Activated T-cell treated with anti-CD3 and anti-CD28 coated beads, Interleukin-2, amount 50 U/mL, for 72 hours (primary cell): ENCODE data around the gene FHIT. TPM values are rescaled to one million over a fixed set of nuclear protein-coding genes. Genes with fewer than 3 reads are reported as not detected.
A peak's percentile ranks its signal among the peaks of the same experiment; 100 is the strongest.

Source experiments
- ATAC-seq, 2 donors: fragments of 150-1000 bp; cut with Tn5 transposase; replicated peaks in 1 of 2; 2 replicates each; pipeline ENCODE4 v1.10.0; 2021; ENCODE audit warnings: moderate library complexity in 2 of 2, mild to moderate bottlenecking in 1 of 2
- DNase-seq, 2 donors: peaks; one replicate each; pipeline ENCODE4 v3.0.0; 2021 to 2022; ENCODE audit warnings: mixed read lengths in 1 of 2
- H3K27ac Mint-ChIP-seq: one replicate; pipeline ENCODE4 v1.8.0; 2022; ENCODE audit warnings: mild to moderate bottlenecking, moderate library complexity, mixed read lengths
- H3K27me3 Mint-ChIP-seq: one replicate; pipeline ENCODE4 v1.8.0; 2022; ENCODE audit warnings: low read depth, mixed read lengths
- H3K36me3 Mint-ChIP-seq, 2 donors: one replicate each; pipeline ENCODE4 v1.8.0; 2022; ENCODE audit warnings: mixed read lengths in 2 of 2, mild to moderate bottlenecking in 1 of 2; ENCODE audit not compliant: insufficient read depth in 2 of 2
- H3K4me1 Mint-ChIP-seq: one replicate; pipeline ENCODE4 v1.8.0; 2022; ENCODE audit warnings: low read depth, mixed read lengths
- H3K4me3 Mint-ChIP-seq, 2 donors: one replicate each; pipeline ENCODE4 v1.8.0; 2022; ENCODE audit warnings: mild to moderate bottlenecking in 2 of 2, mixed read lengths in 2 of 2, moderate library complexity in 2 of 2
- H3K9me3 Mint-ChIP-seq, 2 donors: one replicate each; pipeline ENCODE4 v1.8.0; 2022; ENCODE audit warnings: mixed read lengths in 2 of 2
- total RNA-seq, 2 donors: library from RNA; stranded (reverse); gene quantifications; one replicate each; pipeline ENCODE4 v1.2.3, GENCODE V29; 2022

Gene FHIT
- total RNA-seq, 2 donors from 2014 or later: 48.2 to 54.9 TPM

DNA sequence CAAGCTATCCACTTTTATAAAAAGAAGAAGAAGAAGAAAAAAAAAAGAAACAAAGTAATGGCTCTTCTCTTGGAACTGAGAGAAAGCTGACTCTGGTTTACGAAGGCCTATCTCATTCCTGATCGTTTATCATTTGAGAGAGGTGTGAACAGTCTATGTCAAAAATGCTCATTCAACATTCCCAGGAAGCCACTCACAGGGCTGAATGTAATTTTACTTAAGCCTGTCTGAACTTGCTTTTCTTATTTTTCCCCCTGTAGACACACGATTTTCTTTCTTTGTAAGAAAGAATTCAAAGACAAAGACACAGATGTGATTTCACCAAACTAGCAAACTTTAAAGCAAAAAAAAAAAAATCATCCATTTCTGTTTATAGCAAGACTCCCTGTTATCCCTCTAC lies 805.8 kb downstream of the FHIT start:
- H3K27me3 Mint-ChIP-seq: no peaks in the 10 kb centered on the region
- no peak overlapping the region for H3K4me3 Mint-ChIP-seq
- ATAC-seq (no peak), DNase-seq (no peak)
- peaks cover 0 to 3% of the 10 kb centered on the region in 2 donors for H3K36me3 Mint-ChIP-seq
- H3K27ac Mint-ChIP-seq: no peak overlapping the region
- peaks cover 0 to 2% of the 10 kb centered on the region in 2 donors for H3K9me3 Mint-ChIP-seq
- H3K4me1 Mint-ChIP-seq: peaks cover 5% of the 10 kb centered on the region

DNA sequence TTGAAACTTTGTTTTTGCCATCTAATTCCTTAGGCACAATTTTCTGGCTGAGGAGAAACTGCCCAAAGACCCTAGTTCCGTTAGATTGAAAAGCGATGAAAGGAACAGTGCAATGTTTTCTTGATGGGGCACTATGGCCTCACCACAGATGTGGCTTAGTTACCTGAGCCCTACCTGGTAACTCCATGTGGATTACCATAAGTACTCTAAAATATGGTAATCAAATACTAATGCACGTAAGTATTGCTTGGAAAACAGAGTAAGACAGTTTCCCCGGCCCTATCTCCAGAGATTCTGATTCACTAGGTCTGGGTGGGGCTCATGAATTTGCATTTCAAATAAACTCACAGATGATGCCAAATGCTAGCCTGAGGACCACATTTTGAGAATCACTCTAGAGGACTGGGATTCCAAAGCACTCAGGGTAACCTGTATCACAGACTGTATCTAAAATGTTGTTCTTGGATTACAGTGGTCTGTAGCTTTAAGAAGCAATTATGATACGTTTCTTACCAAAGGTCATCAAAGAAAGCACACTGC lies 806.3 kb downstream of the FHIT start:
- Mint-ChIP-seq H3K4me3 (no peak overlapping the region), H3K27ac (no peak overlapping the region), H3K36me3 (peaks cover 0 to 3% of the 10 kb centered on the region in 2 donors), H3K4me1 (peaks cover 5% of the 10 kb centered on the region), H3K9me3 (peaks cover 2% of the 10 kb centered on the region in 2 donors), H3K27me3 (no peaks in the 10 kb centered on the region)
- ATAC-seq: no peak
- DNase-seq: no peak

DNA sequence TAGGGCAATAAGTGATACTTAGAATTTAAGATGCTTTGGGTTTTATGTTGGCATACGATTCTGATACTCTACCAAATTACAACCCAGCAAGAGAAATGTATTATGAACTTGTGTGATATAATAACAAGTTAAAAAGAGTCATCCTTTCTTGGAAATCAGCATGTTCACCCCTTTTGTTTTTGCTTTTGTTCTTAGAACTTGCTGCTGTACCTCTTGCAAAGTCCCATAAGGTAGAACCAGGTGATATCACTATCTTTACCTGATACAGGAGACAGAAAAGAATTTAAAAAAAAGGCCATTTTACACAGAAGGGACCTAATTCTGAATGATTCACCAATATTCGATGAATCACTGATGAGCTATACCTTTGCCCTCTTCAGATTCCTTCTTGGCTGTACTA lies 810.4 kb downstream of the FHIT start:
- H3K9me3 Mint-ChIP-seq: peaks cover 3 to 5% of the 10 kb centered on the region in 2 donors
- H3K27ac Mint-ChIP-seq: no peak overlapping the region
- ATAC-seq (no peak), DNase-seq (no peak)
- no peak overlapping the region for H3K4me3 Mint-ChIP-seq
- H3K36me3 Mint-ChIP-seq: peaks cover 0 to 4% of the 10 kb centered on the region in 2 donors
- H3K27me3 Mint-ChIP-seq: no peaks in the 10 kb centered on the region
- H3K4me1 Mint-ChIP-seq: peaks cover 5% of the 10 kb centered on the region

DNA sequence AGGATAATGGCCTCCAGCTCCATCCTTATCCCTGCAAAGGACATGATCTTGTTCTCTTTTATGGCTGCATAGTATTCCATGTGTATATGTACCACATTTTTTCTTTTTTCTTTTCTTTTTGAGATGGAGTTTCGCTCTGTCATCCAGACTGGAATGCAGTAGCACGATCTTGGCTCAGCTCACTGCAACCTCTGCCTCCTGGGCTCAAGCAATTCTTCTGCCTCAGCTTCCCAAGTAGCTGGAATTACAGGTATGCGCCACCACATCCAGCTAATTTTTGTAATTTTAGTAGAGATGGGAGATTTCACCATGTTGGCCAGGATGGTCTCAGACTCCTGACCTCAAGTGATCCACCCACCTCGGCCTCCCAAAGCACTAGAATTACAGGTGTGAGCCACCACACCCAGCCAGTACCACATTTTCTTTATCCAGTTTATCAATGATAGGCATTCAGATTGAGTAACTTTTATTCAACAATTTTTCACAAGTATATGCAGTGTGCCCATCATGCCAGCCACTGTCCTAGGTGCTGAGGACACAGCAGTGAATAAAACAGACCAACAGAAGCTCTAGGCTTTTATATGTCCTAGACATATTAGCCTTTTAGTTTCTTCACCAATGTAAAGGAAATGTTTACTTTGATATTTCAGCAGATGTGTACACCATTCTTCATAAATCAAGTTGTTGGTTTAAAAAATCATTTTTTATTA lies 815.2 kb downstream of the FHIT start:
- Mint-ChIP-seq H3K27me3 (no peaks in the 10 kb centered on the region), H3K9me3 (peaks cover 1 to 7% of the 10 kb centered on the region in 2 donors), H3K36me3 (peaks cover 0 to 1% of the 10 kb centered on the region in 2 donors), H3K27ac (no peak overlapping the region), H3K4me1 (peaks cover 6% of the 10 kb centered on the region), H3K4me3 (no peak overlapping the region)
- ATAC-seq: no peak
- no peak for DNase-seq

DNA sequence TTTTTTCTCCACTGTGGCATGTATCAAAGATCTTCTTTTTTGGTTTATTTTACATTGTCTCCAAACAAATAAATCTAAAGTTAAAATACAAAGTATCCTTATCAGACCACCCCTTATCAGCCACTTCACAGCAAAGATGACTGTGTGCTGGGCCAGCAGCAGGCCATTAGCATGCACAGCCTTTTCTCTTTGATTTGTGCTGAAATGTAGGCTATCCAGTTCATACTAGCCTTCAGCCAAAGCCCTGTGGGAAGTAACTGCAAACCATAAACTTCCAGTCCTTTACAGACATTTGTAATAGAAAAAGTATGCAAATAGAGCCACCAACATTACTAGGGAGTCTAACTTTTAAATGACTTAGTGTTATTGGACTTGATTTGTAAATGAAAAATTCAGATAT lies 816.3 kb downstream of the FHIT start:
- Mint-ChIP-seq H3K9me3 (peaks cover 1 to 5% of the 10 kb centered on the region in 2 donors), H3K27me3 (no peaks in the 10 kb centered on the region), H3K27ac (no peak overlapping the region), H3K4me3 (no peak overlapping the region), H3K36me3 (peaks cover 0 to 1% of the 10 kb centered on the region in 2 donors), H3K4me1 (peaks cover 15% of the 10 kb centered on the region)
- ATAC-seq (no peak), DNase-seq (no peak)

DNA sequence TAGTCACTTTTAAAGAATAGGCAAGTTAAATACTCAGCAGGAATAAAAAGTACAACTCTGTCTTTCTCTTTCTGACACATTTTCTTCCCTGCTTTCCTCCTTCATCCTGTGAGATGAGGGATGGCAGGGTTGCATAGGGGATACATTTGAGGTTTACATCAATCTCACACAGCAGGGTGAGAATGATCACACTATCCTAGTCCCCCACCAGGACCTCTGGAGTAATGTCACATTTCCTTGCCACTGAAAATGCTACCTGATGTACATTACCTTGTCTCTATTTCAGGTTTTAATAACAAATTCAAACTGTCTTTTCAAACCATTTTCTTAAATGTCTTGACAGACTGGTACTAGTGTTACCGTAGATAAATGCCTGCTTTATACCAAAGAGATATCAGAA lies 816.9 kb downstream of the FHIT start:
- H3K4me3 Mint-ChIP-seq: no peak overlapping the region

DNA sequence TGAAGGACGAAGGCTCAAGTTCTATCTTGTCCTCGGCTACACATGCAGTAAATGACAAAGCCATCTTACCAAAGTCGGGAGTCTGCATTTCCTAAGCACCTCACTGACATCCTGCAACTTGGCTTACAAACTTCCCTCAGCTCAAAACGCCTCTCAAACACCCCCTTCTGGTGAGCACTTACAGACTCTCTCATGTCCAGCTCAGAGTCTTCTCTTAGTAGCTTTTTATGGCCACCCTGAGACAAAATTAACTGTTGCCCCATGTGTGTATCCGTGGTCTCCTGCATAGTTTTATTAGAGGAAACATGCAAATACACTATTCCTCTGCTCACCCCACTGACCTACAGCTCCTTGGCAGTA lies 819.7 kb downstream of the FHIT start:
- Mint-ChIP-seq H3K4me1 (peaks cover 26% of the 10 kb centered on the region), H3K27ac (no peak overlapping the region), H3K36me3 (no peaks in the 10 kb centered on the region), H3K27me3 (no peaks in the 10 kb centered on the region), H3K9me3 (peaks cover 1 to 3% of the 10 kb centered on the region in 2 donors), H3K4me3 (no peak overlapping the region)
- DNase-seq: no peak
- ATAC-seq: no peak

More for the DNA sequence above, 816.9 kb downstream of the FHIT start:
- Mint-ChIP-seq H3K9me3 (peaks cover 0 to 3% of the 10 kb centered on the region in 2 donors), H3K27ac (no peak overlapping the region), H3K27me3 (no peaks in the 10 kb centered on the region), H3K36me3 (peaks cover 0 to 1% of the 10 kb centered on the region in 2 donors), H3K4me1 (peaks cover 21% of the 10 kb centered on the region)
- ATAC-seq (no peak), DNase-seq (no peak)

DNA sequence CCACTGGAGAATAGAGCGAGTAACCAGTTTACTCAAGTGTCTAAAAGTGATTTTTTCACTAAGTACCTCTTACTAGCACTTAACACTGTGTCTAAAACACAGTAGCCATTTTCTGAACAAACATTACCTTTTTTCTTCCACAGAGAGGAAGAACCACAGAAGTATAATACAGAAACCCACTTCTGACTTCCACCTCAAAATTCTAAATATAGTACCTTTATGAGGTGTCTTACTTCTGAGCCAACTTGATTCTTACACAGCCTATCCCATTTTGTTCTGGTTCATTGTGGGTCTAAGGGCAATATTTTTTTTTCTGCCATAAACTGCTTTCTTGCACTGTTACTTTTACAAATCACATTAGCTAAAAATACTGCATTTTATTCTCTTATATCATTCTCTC lies 821.0 kb downstream of the FHIT start:
- Mint-ChIP-seq H3K27me3 (no peaks in the 10 kb centered on the region), H3K4me1 (peaks cover 26% of the 10 kb centered on the region), H3K9me3 (peaks cover 0 to 1% of the 10 kb centered on the region in 2 donors), H3K4me3 (no peak overlapping the region), H3K36me3 (no peaks in the 10 kb centered on the region), H3K27ac (no peak overlapping the region)
- DNase-seq (no peak), ATAC-seq (peak; percentile 58 to 62)

DNA sequence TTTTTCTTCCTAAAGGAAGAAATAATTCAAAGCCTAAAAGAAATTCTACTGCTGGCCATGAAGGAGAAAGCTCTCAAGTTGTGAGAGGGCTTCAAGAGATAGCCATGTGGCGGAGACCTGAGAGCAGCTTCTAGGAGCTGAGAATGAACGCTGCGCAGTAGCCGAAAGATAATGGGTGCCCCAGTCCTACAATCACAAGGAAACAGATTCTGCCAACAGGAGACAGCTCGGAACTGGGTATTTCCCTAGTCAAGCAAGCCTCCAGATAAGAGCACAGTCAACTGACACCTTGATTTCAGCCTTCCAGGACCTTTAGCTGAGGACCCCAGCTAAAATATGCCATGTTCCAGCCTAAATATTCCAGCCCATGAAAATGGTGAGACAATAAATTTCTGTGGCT lies 824.1 kb downstream of the FHIT start:
- ATAC-seq: no peak
- Mint-ChIP-seq H3K9me3 (peaks cover 0 to 3% of the 10 kb centered on the region in 2 donors), H3K27me3 (no peaks in the 10 kb centered on the region), H3K4me3 (no peak overlapping the region), H3K36me3 (no peaks in the 10 kb centered on the region), H3K27ac (no peak overlapping the region), H3K4me1 (peaks cover 26% of the 10 kb centered on the region)
- DNase-seq: no peak

DNA sequence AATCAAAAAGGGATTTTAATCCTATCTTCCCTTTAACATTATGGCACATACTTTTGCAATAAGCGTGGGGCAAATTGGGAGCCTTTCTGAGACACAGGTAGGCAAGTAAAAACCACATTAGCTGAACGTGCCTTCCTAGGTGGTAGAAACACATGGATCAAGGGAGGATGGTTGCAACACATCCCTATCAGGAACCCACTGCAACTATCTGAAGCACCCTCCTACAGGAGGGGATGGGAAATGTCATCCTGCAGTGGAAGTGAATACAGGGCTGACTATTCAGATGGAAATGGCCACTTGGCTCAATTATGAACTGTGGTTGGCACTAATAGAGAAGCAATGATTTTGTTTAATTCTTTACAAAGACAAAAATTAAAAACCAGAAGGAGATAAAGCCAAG lies 826.3 kb downstream of the FHIT start:
- Mint-ChIP-seq H3K36me3 (no peaks in the 10 kb centered on the region), H3K9me3 (peaks cover 0 to 3% of the 10 kb centered on the region in 2 donors), H3K4me3 (no peak overlapping the region), H3K4me1 (peaks cover 12% of the 10 kb centered on the region), H3K27ac (no peak overlapping the region), H3K27me3 (no peaks in the 10 kb centered on the region)
- ATAC-seq (no peak), DNase-seq (no peak)

DNA sequence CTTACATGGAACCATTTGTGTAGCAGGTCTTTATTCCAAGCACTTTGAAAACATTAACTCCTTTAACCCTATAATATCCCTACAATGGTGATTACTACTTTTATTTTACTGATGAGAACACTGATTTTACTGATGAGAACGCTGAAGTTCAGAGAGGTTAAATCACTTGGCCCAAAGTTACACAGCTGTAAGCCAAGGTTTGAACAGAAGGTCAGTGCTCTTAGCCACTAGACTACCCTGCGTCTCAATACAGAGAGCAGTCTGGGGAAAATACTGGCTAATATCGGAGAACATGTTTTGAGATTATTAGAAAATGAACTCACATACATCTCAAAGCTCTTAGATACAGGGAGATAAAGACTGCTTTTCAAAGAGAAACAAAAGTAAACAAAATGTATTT lies 827.2 kb downstream of the FHIT start:
- Mint-ChIP-seq H3K4me3 (no peak overlapping the region), H3K27ac (no peak overlapping the region), H3K9me3 (peaks cover 0 to 3% of the 10 kb centered on the region in 2 donors), H3K4me1 (peaks cover 3% of the 10 kb centered on the region), H3K27me3 (no peaks in the 10 kb centered on the region), H3K36me3 (no peaks in the 10 kb centered on the region)
- ATAC-seq: no peak
- DNase-seq: no peak

DNA sequence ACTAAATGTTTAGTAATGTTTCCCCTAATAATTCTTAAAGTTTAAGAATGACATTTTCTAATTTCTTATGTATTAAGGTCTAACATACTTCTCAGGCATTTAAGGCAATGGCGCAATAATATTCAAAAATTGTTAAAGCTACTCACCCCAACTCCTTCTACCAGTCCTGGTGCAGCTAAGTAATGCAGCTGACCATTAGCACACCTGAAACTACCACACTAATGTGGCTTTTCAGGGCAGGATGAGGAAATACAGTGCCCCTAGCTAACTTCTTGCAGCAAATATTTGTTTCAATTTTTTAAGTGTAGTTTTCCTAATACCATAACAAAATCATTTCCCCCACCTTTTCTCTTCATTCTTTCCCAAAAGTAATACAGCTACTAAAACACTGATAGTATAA lies 827.7 kb downstream of the FHIT start:
- H3K27me3 Mint-ChIP-seq: no peaks in the 10 kb centered on the region
- no peak overlapping the region for H3K27ac Mint-ChIP-seq
- ATAC-seq: no peak
- no peak overlapping the region for H3K4me3 Mint-ChIP-seq
- H3K36me3 Mint-ChIP-seq: no peaks in the 10 kb centered on the region
- no peaks in the 10 kb centered on the region for H3K4me1 Mint-ChIP-seq
- no peak for DNase-seq
- H3K9me3 Mint-ChIP-seq: peaks cover 0 to 3% of the 10 kb centered on the region in 2 donors

DNA sequence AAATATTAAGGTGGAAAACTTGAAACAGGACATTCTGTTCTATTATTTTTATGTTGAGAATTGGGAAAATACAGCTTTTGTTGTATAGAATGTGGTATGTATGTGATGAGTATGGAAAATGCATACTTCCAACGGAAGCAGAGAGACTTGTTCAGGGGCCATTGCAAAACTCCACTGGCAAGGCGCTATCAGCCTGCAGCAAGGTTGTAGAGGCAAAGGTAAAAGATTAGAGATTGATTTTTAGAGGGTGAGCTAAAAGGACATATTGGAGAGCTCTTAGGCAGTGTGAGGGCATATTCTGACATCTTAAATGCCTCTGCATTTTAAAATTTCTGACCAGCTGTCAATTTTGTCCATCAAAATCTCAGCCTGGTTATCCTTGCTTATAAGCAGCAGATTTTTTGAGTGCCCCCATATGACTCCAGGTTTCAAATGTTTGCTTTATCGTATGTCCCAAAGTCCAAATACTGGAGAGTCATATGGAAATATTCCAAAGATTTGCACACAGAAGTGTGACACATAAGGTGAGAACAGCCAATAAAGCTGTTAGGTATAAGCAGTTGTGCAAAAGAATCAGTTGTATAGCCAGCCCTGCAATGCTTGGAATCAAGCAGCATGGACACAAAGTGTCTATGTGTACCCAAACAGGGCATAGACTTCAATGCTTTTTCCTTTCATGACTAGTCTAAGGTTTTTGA lies 829.4 kb downstream of the FHIT start:
- H3K4me1 Mint-ChIP-seq: no peaks in the 10 kb centered on the region
- H3K4me3 Mint-ChIP-seq: no peak overlapping the region
- ATAC-seq: no peak
- no peak overlapping the region for H3K27ac Mint-ChIP-seq
- no peak for DNase-seq
- peaks cover 0 to 2% of the 10 kb centered on the region in 2 donors for H3K9me3 Mint-ChIP-seq
- no peaks in the 10 kb centered on the region for H3K27me3 Mint-ChIP-seq
- no peaks in the 10 kb centered on the region for H3K36me3 Mint-ChIP-seq
